ENCODE data around the gene PTPRN2.

Gene PTPRN2

DNA sequence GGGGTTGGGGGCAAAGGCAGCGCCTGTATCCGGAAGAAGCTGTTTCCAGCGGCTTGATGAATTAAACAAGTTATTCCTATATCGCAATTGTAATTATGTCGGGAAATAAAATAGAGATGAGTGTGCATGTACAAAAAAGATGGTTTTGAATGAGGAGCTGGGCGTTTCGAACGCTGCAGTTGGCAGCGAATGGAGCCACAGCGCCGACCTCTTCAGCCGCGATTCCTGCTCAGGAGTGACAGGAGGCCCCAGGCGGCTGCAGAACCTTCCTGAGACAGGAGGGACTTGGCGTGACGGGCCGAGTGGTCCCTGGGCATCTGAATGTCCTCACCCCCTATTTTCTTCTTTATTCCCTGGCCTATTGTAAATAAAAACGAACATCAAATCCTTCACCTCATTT is 1065.9 kb downstream of the PTPRN2 start:
- no peak for DNase-seq

DNA sequence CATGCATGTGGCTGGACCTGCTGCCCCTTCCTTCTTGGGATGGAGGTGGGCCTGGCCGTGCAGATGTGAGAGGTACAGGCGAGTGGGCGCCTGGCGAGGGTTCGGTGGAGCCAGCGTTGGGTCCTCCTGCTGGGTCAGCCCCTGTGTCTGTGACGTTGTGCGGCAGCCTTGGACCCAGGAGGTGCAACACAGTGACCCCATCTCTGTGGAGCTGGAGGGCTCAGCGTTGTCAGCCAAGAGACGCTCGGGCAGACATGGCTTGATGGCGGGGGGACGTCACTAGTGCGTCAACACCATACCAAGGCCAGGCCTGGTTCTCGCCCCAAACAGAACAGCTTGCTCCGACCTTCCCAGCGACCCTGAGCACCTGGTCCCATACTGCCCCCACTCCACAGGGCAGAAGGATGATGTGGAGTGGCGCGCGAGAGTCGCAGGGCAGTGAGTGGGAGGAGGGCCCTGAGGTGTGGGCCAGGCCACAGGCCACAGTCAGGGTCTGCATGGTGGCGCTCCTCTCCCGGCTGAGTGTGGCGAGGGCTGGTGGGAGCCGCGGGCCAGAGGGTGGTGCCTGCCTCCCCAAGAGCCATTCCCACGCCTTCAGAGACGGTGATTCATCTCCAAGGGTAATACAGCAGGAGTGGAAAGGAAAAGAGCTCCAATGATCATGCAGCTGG is 1066.4 kb downstream of the PTPRN2 start:
- DNase-seq: no peak

DNA sequence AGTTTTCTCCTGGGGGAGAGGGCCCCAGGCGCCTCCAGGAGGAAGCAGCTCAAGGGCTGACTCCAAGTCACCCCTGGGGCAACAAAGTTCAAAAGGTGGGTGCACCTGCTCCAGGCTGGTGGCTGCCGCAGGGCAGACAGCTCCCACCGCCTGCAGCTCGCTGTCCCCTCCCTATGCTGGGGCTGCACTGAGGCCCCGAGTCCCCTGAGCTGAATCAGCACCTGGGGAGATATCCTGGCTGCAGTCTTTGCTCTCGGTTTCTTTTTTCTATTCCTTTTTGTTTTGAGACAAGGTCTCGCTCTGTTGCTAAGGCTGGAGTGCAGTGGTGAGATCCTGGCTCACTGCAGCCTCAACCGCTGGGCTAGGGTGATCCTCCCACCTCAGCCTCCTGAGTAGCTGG is 1067.4 kb downstream of the PTPRN2 start:
- no peak for DNase-seq

DNA sequence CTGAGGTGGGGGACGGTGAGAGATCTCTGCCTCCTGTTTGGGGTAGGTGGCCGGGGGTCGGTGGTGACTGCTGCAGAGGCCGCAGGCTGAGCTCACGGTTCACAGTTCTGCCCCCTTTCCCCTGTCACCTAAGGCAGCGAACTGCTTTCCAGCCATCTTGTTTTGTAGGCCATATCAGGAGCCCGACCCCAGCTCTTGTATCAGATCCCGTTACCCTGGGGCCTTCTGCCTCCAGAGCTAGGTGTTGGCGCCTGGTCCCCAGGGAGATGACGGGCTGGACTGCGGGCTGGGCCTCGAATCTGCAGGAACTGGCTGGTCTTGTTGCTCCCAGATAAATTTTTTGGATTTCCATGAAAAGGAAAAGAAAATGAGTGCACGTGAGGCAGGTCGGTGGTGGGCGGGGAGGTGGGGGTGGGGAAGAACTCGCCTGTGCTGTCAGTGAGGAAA is 1067.8 kb downstream of the PTPRN2 start:
- DNase-seq: no peak

DNA sequence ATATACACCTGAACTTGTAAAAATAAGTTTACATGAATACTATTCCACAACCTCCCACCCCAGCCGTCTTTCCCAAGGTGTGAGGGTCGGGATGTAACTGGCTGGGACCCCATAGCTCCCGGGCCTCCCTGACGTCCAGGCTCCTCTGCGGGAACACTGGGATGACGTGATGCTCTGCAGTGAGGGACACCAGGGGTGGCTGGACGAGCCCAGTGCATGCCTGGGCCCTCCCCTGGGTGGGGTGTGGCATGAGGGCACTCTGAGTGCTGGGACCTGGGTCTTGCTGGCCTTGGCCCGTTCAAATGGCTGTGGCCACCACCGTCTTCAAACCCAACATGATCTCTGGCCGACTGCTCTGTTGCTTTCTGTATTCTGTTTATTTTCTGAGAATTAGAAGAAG is 1068.4 kb downstream of the PTPRN2 start:
- DNase-seq: no peak

DNA sequence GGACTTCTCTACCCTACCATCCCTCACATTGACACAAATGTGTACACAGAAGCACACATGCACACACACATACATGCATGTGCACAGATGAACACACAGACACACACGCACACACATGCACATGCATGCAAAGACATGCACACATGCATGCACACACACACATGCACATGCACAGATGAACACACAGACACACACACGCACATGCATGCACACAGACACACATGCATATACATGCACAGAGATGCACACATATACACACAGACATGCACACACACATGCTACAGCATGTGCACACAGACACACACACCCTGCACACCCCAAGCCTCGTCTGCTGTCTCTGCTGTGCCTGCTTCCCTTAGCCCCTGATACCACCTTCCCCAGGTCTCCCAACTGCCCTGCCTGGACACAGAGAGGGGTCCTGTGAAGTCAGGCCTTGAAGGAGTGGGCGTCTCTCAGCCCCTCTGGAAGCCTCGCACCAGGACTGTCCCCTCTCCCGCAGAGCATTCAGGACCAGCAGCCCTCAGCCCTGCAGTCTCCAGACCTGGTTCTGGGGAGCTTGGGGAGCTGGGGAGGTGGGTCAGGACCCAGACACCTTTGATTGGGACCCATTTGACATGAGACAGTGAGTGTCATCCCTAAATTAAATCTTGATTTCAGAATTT is 1069.0 kb downstream of the PTPRN2 start:
- no peak for DNase-seq

DNA sequence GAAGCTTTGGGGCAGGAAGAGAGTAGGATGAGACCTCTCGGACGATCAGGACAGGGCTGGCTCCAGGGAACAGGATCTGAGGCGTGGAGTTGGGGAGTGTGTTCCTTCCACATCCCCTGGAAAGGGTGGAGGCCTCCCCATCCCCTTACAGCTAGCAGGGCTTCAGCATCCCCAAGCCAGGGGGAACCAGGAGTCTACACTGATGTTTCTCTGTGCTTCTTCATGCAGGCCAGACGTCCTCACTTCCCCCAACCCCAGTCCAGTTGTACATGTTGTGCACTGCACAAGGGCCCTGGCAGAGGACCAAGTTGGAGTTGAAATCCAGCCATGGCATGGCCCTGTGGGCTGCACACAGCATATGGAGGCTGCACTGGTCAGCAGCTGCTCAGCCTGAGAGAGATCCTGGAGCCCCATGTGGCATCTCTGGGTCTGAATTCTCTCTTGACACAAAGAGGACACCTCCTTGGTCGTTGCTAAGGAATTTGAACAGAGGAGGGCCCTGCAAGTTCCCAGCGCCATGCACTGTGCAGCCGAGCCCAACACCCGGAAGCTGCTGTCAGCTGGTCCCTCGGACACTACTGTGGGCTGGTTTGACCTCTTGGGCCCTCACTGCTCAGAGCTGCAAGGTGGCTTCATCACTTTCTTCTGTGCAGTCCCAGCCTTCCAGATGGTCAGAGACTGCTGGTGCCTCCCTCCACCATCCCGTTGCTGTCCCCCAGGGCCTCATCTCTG is 1069.7 kb downstream of the PTPRN2 start:
- no peak for DNase-seq

DNA sequence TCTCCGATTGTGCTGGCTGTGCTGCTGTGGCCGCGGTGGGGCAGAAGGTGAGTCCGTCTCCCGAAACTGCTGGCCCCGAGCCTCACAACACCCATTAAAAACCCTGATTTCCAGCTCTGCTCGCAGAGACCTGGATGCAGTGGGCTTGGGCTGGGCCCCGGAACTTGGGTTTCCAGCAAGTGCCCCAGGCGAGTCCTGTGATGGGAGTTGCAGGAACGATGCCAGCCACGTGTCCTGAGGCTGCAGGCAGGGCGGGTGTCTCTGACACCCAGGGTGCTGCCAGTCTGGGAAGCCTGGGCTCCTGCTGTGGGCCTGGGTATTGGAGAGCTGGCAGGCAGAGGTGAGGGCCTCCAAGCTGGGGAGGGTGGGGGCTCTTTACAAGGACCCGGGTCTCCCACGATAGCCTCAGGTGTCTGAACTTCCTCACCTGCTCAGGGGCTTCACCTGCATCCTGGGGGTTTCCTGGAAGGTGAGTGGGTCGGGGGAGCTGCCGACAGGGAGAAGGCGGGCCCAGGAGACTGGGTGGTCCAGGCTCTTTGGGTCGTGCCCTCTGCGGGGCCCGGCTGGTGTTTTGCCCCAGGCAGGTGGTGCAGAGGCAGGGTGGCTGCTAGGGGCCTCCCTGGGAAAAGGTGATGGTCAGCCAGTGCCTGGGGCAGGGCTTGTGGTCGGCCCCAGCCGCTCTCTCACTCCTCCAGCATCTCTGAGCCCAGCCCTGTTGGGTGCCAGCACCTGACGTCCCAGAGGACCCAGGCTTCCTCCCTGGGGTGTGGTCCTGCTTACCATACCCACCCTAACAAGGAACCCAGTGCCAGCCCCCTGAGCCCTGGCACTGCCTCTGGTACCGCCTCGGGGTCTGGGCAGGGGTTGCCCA is 1070.5 kb downstream of the PTPRN2 start:
- no peak for DNase-seq

DNA sequence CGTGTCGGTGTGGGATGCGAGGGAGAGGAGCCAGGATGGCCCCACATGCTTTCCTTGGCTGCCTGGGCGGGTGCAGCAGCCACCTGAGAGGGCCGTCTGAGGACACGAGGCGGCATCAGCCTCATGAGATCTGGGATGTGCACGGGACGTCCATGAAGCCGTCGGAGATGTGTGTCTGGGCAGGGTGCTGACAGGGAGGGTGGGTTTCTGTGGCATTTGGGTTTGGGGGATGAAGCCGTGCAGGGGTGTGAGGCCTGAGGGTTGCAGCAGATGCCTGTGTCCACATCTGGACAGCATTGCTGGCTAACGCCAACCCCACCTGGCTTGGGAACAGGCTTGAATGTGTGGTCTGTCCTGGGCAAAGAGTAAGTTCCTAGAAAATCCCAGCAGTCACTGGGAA is 1071.3 kb downstream of the PTPRN2 start:
- no peak for DNase-seq

DNA sequence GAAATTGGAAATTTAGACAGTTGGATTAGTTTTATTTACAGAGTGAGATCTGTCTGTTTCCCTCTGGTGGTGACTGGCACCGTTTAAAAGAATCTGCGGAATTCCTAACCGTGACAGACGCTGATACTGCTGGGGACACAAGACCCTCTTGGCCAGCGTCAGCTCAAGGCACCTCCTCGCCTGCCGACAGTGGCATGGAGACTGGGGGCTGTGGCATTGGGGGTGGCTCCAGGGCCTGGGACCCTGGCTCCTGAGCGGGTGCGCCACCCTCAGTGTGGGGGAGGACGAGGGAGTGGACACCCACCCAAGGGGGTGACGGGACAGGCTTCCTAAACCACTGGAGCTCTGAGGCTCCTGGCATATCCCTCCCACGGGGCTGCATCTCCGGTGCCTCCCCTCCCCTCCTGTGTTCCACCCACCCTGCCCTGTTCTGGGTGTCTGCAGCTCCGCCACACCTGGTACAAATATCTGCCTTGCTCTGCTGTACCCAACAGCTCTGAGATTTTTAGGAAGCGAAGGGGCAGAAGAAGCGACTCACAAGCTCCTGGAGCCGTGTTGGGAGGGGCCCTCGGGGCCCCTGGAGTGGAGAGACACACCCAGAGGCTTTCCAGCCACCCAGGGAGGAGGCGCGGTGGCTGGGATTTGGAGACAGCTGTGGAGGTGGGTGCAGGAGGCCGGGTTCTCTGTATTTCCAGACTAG is 1072.1 kb downstream of the PTPRN2 start:
- no peak for DNase-seq

DNA sequence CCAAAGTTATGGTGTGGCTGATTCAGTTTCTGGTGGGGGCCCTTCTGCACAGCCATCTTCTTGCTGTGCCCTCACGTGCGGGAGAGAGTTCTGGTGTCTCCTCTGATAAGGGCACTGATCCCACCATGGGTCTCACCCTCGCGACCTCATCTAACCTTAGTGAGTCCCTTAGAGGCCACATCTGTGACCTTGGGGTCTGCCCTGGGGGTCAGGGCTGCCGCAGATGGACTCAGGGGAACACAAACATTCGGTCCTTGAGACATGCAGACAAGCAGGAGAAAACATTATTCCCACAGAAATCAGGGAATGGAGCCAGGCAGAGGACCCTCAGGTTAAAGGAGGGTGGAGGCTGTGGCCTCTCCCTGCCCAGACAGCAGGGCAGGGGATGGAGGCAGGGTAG is 1072.9 kb downstream of the PTPRN2 start:
- no peak for DNase-seq

DNA sequence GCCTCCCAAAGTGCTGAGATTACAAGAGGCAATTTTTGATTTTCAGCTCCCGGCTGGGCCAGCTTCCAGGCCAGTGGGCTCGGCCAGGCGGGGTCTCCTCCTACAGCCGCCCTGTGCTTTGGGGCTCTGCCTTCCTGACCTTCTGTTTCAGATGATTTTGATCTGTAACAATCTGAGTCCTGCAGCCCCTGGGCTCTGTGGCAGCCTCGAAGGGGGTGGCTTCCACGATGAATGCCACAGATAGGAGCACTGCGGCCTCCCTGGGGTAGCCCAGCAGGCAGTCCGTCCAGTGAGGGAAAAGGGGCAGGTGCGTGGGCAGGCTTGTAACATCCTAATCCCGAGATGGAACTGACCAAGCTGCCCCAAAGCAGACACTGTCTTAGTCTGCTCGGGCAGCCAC is 1073.3 kb downstream of the PTPRN2 start:
- DNase-seq: no peak

DNA sequence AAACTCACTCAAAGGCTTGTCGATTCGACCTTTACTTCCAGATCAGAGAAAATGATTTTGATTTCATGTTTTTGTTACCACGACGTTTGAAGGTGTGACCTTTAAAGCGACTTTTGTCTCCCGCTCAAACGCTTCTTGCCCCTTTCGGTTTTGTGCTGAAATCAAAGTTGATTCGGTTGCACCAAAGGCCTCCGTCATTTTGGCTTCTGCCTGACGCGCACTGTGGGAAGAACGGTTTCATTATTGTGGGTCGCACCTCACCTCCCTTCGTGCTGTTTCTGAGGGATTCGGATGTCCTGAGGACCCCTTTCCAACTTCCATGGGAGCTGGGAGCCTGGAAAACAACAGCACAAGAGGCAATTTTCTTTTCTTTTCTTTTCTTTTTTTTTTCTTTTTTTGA is 1073.9 kb downstream of the PTPRN2 start:
- no peak for DNase-seq

DNA sequence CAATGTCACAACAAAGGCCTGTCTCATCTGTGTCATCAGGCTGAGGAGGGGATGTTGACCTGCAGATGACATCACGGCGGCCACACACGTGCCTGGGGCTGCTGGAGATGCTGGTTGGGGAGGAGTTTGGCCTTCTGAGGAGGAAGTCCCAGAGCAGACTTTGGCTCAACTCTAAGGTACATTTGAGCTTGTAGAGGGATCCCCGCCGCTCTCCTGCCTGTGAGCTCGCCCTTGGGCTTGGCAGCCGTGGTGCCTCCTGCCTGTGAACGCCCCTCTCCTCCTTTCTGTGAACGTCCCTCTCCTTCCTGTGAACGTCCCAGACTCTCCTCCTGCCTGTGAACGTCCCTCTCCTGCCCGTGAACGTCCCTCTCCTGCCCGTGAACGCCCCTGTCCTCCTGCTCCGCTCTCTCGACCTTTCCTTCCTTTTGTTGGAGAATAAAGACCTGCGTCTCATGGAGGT is 1074.4 kb downstream of the PTPRN2 start:
- DNase-seq: no peak

DNA sequence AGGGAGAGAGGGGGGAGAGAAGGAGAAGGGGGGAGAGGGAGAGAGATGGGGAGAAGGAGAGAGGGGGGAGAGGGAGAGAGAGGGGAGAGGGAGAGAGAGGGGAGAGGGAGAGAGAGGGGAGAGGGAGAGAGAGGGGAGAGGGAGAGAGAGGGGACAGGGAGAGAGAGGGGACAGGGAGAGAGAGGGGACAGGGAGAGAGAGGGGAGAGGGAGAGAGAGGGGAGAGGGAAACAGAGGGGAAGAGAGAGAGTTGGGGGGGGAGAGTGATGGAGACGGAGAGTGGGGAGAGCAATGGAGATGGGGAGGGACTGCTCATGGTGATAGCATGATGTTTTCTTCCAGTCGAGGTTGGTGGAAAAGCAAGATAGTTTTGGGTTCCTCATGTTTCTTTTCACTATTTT is 1078.4 kb downstream of the PTPRN2 start:
- DNase-seq: no peak

DNA sequence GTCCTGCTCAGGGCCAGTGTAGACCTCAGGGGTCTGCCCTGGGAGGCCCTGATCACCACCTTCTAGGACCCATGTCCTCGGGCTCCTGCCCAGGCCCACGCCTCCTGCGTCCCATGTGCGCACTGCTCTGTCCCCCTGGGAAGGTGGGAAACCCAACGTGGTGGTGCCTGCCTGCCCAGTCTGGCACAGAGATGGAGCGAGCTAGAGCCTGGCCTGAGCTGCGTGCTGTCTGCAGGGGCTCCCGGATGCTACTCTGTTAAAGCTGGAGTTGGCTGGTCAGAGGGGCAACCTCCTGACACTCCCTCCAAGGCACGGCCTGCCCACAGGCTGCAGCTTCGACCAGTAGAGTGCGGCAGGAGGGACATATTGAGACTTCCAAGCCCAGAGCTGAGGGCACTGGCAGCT is 1079.1 kb downstream of the PTPRN2 start:
- DNase-seq: no peak

DNA sequence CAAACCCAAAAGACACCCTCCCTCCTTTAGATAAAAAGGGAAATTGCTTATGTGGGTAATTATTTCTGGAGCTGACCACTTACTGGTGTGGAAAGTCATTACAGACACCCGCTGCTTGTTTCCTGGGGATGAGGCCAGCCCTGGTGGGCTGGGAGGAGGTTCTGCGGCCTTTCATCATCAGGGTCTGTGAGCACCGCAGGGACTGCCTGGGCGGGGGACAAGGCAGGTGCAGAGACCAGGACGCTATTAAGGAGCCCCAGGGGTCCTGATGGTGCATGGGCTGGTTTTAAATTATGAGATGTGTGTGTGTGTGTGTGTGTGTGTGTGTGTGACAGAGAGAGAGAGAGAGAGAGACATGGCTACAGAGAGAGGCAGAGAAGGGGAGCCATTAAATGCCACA is 1079.6 kb downstream of the PTPRN2 start:
- DNase-seq: no peak

DNA sequence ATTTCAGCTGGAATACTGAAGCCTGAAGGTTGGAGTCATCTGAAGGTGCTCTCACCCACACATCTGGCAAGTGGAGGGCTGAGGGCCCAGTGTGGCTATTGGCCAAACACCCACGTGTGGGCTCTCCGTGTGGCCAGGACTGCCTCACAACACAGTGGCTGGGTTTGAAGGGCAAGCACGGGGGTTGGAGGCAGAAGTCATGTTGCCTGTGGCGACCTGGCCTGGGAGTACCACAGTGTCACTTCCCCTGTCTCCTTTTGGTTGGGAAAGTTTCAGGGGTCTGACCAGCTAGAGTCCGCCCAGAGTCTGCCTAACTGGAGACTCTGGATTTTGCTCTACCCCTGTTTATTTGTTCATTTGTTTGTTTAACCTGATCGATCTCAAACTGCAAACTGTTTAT is 1081.4 kb downstream of the PTPRN2 start:
- no peak for DNase-seq

DNA sequence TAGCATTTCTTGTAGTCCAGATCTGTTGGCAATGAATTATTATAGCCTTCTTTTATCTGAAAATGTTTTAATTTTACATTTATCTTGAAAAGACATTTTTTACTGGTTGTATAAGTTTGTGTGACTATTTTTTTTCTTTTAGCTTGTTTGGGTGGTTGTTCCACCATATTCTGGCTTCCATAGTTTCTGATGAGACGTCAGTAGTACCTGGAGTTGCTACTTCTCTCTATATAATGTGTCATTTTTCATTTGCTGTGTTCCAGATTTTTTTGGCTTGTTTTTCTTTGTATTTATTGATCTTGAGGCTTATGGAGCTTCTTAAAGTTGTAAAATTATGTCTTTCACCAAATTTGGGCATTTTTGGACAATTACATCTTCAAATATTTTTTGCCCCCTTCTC is 1082.0 kb downstream of the PTPRN2 start:
- no peak for DNase-seq

DNA sequence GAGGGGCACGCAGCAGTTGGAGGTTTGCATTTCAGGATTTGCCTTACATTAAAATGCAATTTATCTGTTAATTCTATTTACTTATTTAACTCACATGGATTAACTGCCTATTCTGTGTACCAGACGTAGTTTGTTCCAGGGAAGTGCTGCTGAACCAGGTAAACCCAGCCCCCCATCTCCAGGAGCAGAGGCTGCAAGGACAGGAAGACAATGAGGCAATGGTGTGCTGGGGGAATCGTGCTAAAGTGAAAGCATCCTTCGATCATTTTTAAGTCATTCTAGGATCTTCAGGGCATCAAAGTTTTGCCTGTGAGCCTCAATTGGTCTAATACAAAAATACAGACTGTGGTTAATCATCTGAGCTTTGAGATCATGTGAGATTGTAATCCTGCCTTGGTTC is 1084.4 kb downstream of the PTPRN2 start:
- DNase-seq: no peak

DNA sequence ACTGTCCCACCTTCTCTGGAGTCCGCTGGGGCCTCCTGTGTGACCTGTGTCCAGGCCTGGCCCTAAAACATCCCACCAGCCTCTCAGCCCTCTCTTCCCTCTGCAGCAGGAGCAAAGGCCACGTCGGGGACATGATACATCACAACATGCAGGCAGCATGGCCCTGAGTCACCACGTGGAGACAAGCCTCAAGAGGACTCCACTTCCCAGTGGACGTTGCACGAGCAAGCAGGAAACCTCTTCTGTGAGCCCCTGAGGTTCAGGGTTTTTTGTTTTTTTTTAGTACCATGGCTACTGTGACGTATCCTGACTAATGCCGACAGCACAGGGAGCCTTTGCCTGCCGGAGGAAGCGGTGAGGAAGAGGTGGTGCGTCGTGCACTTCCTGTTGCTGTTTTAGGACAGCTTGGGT is 1084.9 kb downstream of the PTPRN2 start:
- DNase-seq: no peak

DNA sequence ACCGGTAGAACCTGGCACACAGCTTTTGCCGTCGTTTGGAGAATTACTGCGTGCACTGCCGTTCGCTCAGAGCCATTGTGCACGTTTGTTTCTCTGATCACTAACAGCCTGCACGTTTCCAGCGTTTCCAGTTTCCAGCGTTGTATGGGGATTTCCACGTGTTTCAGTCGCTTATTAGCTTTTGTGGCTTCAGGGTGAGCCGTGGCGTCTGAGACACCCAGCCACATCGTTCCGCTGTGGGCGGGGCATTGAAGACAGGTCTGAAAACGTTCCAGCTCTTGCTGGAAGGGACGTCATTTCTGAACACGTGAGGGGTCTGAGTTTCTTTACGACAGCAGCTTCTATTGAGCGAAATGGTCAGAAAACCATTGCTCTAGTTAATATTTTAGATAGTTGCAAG is 1086.0 kb downstream of the PTPRN2 start:
- no peak for DNase-seq
